Temporal lobe (tissue), 2 donors: ENCODE results near the gene CIDEA. TPM values are rescaled to one million over a fixed set of nuclear protein-coding genes. Genes with fewer than 3 reads are reported as not detected.

ENCODE experiments used
- small RNA-seq: library from RNA; depleted of rRNA; stranded (forward); fragments of <200 nt; gene quantifications from one replicate; pipeline ENCODE3, GENCODE V24; 2014; ENCODE audit warnings: low replicate concordance
- total RNA-seq: library from RNA; depleted of rRNA; stranded (reverse); fragments of >200 nt; gene quantifications from one replicate; pipeline ENCODE4 v1.2.3, GENCODE V29; 2014

The CIDEA gene
- total RNA-seq, 1 donor from 2014 or later = 1.5 TPM

Small RNA genes lying within 50 kb of the gene (small RNA-seq; reads per million reads assigned to genes)
- not detected for gene RNU6-170P

Other genes with a start within 250 kb of the CIDEA start
- not detected for gene ANKRD62, start 160.5 kb upstream of the CIDEA start, total RNA-seq
- 19.7 TPM for gene TUBB6, start 53.9 kb downstream of the CIDEA start, total RNA-seq
- gene AFG3L2, start 122.9 kb downstream of the CIDEA start, total RNA-seq = 29.0 TPM
- gene PRELID3A, start 153.6 kb downstream of the CIDEA start, total RNA-seq = 4.2 TPM